ENCODE measurements around the gene UNC79.

UNC79 gene

DNA sequence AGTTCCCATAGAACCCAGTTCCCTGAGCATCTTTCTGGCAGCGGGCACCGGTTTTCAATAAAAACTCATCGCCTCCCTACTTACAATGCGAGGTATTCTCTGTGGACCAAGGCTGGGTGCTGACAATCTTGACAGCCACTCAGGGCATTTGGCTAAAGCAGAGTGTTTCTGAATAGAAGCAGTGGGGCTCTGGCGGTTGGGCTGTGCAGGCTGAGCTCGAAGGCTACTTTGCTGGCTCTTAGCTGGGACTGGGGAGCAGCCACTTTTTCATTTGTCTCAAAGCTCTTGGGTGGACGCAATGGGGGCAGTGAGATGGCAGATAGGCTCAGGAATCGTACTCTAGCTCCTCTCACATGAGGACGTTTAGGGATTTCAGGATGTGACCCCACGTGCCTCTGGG, 151.8 kb downstream of the UNC79 start:
- no peaks in the 10 kb centered on the region for H3K27me3 ChIP-seq (ENCODE audit: insufficient read depth, low read length)
- H3K27ac ChIP-seq (ENCODE audit: low read depth, low read length, poor library complexity, severe bottlenecking), result no peak overlapping the region
- no peak overlapping the region for H3K9ac ChIP-seq (ENCODE audit: low read length)
- no peaks in the 10 kb centered on the region for H4K20me1 ChIP-seq (ENCODE audit: insufficient read depth, low read length)
- no peaks in the 10 kb centered on the region for H3K9me2 ChIP-seq (ENCODE audit: low read depth, low read length)
- H3K36me3 ChIP-seq (ENCODE audit: insufficient read depth, low read length), result no peaks in the 10 kb centered on the region
- H3K4me2 ChIP-seq (ENCODE audit: low read length), result no peak overlapping the region
- no peak overlapping the region for H2AFZ ChIP-seq (ENCODE audit: low read length)
- H3K4me3 ChIP-seq (ENCODE audit: low read depth, low read length, poor library complexity, severe bottlenecking), result no peak overlapping the region
- TF ChIP-seq EZH2 (IDR thresholded peaks at IDR 0.05; ENCODE audit: borderline replicate concordance, low read length), result no peak
- TF ChIP-seq, protein P1, sequence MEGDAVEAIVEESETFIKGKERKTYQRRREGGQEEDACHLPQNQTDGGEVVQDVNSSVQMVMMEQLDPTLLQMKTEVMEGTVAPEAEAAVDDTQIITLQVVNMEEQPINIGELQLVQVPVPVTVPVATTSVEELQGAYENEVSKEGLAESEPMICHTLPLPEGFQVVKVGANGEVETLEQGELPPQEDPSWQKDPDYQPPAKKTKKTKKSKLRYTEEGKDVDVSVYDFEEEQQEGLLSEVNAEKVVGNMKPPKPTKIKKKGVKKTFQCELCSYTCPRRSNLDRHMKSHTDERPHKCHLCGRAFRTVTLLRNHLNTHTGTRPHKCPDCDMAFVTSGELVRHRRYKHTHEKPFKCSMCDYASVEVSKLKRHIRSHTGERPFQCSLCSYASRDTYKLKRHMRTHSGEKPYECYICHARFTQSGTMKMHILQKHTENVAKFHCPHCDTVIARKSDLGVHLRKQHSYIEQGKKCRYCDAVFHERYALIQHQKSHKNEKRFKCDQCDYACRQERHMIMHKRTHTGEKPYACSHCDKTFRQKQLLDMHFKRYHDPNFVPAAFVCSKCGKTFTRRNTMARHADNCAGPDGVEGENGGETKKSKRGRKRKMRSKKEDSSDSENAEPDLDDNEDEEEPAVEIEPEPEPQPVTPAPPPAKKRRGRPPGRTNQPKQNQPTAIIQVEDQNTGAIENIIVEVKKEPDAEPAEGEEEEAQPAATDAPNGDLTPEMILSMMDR (IDR thresholded peaks at IDR 0.05; ENCODE audit: low read length), result no peak
- no peaks in the 10 kb centered on the region for H3K4me1 ChIP-seq (ENCODE audit: insufficient read depth, low read length, severe bottlenecking)
- no peaks in the 10 kb centered on the region for H3K9me3 ChIP-seq (ENCODE audit: low read length)
- H3F3A ChIP-seq (ENCODE audit: insufficient read depth, low read length), result no peaks in the 10 kb centered on the region
- H3K79me2 ChIP-seq (ENCODE audit: insufficient read depth, low read length), result no peaks in the 10 kb centered on the region

DNA sequence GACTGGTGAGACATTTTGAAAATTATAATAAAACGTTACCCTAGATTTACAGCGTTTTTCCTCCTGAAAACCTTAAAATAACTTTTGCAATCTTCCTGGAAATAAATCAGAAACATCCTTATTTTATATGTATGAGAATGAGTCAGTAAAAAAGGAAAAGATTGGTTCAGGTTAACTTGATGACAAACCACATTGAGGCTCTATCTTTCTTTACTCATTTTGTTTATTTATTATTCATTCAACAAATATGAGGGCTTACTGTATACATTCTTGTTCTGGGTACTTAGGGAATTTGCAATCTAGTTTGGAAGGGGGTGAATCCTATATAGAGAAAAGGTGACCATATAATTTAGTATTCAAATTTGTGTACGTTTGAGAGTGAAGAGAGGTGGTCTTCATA, 156.6 kb downstream of the UNC79 start:
- no peak overlapping the region for H3K4me2 ChIP-seq (ENCODE audit: low read length)

DNA sequence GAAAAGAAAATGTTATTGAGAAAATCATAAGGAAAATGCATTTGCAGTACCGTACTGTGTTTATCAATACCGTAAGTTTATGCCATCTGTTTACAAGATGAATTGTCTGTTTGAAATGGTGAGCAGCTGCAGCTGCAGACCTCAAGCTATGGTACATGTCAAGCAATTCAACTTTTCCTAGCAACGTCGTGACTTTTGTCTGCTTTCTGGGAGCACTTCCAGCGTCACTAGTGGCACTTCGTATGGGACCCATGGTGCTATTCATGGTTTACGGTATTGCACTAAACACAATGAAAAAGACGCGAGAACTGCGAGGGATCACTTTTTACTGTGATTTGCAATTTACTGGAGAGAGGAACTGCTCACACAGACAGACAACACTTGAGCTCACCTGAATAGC, 160.8 kb downstream of the UNC79 start:
- Histone ChIP-seq H3K4me1 (ENCODE audit: insufficient read depth, low read length, severe bottlenecking) (no peaks in the 10 kb centered on the region), H3K79me2 (ENCODE audit: insufficient read depth, low read length) (no peaks in the 10 kb centered on the region), H3K36me3 (ENCODE audit: insufficient read depth, low read length) (no peaks in the 10 kb centered on the region), H3K27ac (ENCODE audit: low read depth, low read length, poor library complexity, severe bottlenecking) (no peak overlapping the region), H2AFZ (ENCODE audit: low read length) (no peak overlapping the region), H3K9ac (ENCODE audit: low read length) (no peak overlapping the region), H3K4me3 (ENCODE audit: low read depth, low read length, poor library complexity, severe bottlenecking) (no peak overlapping the region), H3K9me2 (ENCODE audit: low read depth, low read length) (no peaks in the 10 kb centered on the region), H3F3A (ENCODE audit: insufficient read depth, low read length) (no peaks in the 10 kb centered on the region), H3K9me3 (ENCODE audit: low read length) (no peaks in the 10 kb centered on the region), H3K4me2 (ENCODE audit: low read length) (no peak overlapping the region), H3K27me3 (ENCODE audit: insufficient read depth, low read length) (no peaks in the 10 kb centered on the region), H4K20me1 (ENCODE audit: insufficient read depth, low read length) (no peaks in the 10 kb centered on the region)
- no peak for TF ChIP-seq EZH2 (IDR thresholded peaks at IDR 0.05; ENCODE audit: borderline replicate concordance, low read length)
- TF ChIP-seq, protein P1 (IDR thresholded peaks at IDR 0.05; ENCODE audit: low read length), result no peak

More for the DNA sequence above, 156.6 kb downstream of the UNC79 start:
- H3K27me3 ChIP-seq (ENCODE audit: insufficient read depth, low read length), result no peaks in the 10 kb centered on the region
- H2AFZ ChIP-seq (ENCODE audit: low read length), result no peak overlapping the region
- TF ChIP-seq, protein P1 (IDR thresholded peaks at IDR 0.05; ENCODE audit: low read length), result no peak
- no peak for TF ChIP-seq EZH2 (IDR thresholded peaks at IDR 0.05; ENCODE audit: borderline replicate concordance, low read length)
- H3K4me1 ChIP-seq (ENCODE audit: insufficient read depth, low read length, severe bottlenecking), result no peaks in the 10 kb centered on the region
- no peak overlapping the region for H3K4me3 ChIP-seq (ENCODE audit: low read depth, low read length, poor library complexity, severe bottlenecking)
- H3K9me3 ChIP-seq (ENCODE audit: low read length), result no peaks in the 10 kb centered on the region
- H3K27ac ChIP-seq (ENCODE audit: low read depth, low read length, poor library complexity, severe bottlenecking), result no peak overlapping the region
- H3K9me2 ChIP-seq (ENCODE audit: low read depth, low read length), result no peaks in the 10 kb centered on the region
- no peaks in the 10 kb centered on the region for H4K20me1 ChIP-seq (ENCODE audit: insufficient read depth, low read length)
- H3K79me2 ChIP-seq (ENCODE audit: insufficient read depth, low read length), result no peaks in the 10 kb centered on the region
- H3K36me3 ChIP-seq (ENCODE audit: insufficient read depth, low read length), result no peaks in the 10 kb centered on the region
- no peak overlapping the region for H3K9ac ChIP-seq (ENCODE audit: low read length)
- no peaks in the 10 kb centered on the region for H3F3A ChIP-seq (ENCODE audit: insufficient read depth, low read length)

Data from OCI-LY1 (cell line).